ENCODE measurements around the gene CNTNAP5.

DNA sequence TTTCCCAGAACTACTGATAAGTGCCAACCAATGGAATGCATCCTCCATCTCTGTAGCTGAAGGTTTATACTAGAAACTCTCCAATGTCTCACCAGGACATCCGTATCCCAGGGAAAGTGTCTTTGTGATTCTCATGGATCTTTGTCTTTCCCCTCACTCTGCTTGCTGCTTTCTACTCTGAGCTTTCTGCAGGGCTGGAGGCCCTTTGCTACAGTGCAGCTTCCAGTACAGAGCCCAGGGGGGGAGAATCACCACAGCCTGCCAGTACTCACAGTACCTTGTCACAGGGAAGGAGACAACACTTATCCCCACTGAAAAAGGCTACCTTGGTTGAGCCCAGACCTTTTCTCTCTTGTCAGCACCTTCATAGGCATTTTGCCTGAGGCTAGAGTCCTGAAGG lies 627.0 kb downstream of the CNTNAP5 start:
- TF ChIP-seq, protein P1, sequence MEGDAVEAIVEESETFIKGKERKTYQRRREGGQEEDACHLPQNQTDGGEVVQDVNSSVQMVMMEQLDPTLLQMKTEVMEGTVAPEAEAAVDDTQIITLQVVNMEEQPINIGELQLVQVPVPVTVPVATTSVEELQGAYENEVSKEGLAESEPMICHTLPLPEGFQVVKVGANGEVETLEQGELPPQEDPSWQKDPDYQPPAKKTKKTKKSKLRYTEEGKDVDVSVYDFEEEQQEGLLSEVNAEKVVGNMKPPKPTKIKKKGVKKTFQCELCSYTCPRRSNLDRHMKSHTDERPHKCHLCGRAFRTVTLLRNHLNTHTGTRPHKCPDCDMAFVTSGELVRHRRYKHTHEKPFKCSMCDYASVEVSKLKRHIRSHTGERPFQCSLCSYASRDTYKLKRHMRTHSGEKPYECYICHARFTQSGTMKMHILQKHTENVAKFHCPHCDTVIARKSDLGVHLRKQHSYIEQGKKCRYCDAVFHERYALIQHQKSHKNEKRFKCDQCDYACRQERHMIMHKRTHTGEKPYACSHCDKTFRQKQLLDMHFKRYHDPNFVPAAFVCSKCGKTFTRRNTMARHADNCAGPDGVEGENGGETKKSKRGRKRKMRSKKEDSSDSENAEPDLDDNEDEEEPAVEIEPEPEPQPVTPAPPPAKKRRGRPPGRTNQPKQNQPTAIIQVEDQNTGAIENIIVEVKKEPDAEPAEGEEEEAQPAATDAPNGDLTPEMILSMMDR (conservative IDR thresholded peaks at IDR 0.05; ENCODE audit: low read depth, low read length), result no peak
- no peak for TF ChIP-seq EZH2 (IDR thresholded peaks at IDR 0.05; ENCODE audit: borderline replicate concordance, low read depth, low read length, poor library complexity, severe bottlenecking)
